T47D (cell line): ENCODE results near the gene IFNK.
A peak's percentile ranks its signal among the peaks of the same experiment; 100 is the strongest.

Experiments used
- DNase-seq, 2 experiments: peaks; one replicate each; pipeline versions ENCODE4 v3.0.0 to v3.0.0-alpha.2; 2011 to 2012; ENCODE audit warnings: low read depth in 1 of 2, low spot score in 1 of 2
- JUND ChIP-seq: IDR thresholded peaks from 2 replicates; pipeline ENCODE4 v1.6.1; 2012; ENCODE audit warnings: low read depth
- in situ Hi-C: cut with HindIII; loops from 2 replicates; pipeline ENCODE4 v1.10.0; 2016; ENCODE audit warnings: low sequenced_read_pairs, low pct_unique_long_range_greater_than_20kb

Gene IFNK

GRCh38 chr9:27549196-27549755 lies 25.2 kb downstream of the IFNK start:
- no peak for DNase-seq
- TF ChIP-seq JUND = no peak
- in situ Hi-C loops = no loop called here

DNA sequence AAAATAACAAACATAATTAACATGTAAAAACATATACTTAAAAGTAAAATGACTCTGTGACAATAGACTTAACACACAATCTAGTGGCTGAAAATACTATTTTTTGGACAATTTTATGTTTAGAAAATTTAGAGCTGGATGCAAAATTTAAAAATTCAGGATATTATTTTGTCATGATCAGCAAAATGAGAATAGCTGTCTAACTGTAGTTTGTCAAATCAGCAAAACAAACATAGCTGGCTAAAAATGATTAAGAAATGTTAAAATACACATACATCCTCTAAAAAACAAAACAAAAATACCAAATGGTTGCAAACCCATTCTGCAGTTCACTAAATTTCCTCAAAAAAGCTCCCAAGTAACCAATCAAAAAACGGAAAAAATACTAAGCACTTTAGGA lies 30.6 kb downstream of the IFNK start:
- DNase-seq = no peak
- no peak for TF ChIP-seq JUND
- in situ Hi-C loops = no loop called here

DNA sequence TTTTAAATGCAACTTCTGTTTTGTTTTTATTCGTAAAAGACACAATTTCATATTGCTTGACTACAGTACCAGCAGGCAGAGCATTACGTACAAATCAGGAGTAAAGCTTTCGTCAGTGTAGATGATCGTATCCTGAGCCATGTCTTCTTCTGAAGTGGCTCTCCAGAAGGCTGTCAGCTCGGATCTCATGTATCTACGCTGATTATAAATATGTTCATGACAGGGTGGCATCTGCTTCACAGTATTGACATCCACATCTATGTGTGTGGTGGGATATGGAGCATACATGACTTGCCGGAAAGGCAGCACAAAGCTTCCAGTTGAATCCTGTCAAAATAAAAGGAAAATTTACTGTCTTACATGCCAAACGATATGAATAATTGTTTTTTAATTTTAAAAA lies 32.4 kb downstream of the IFNK start:
- no peak for DNase-seq
- no peak for TF ChIP-seq JUND
- in situ Hi-C loops = no loop called here

DNA sequence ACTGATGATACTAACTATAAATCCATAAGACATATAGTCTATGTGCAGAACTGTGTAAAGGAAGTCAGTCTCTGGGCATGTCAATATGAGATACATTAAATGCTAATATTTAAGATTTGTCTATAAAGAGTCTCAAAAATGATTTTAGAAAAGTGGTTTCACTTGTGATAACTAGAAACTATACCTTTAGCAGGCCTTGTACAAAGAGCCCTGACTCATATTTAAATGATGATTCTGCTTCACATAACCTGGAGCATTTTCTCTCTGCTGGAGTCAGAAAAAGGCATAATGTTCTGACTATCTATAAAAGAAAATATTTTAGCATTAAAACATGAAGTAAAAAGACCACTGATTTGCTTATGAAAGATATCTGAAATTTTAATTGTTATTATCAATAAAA lies 34.2 kb downstream of the IFNK start:
- no peak for TF ChIP-seq JUND
- no peak for DNase-seq
- in situ Hi-C loops = no loop called here

DNA sequence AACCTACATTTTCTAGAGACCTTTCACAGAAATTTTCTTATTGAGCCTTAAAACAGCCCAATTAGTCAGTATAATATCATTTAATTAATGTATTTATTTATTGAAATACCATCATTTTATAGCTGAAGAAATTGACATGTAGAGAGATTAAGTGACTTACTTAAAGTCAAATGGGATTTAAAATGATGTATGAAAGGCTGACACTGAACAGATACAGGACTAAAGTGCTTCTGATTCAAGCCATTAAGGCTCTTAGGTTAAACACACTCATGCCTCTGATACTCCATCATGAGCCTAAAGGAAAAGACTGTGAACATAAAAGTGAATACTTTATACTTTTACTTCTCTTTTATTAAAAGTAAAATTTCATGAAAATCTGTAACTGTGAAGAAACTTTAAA lies 36.4 kb downstream of the IFNK start:
- TF ChIP-seq JUND = no peak
- no peak for DNase-seq
- in situ Hi-C loops = no loop called here

- in situ Hi-C loops = no loop called here
- DNase-seq = peak in 1 of 2 experiments; percentile 29
- no peak for TF ChIP-seq JUND
These were observed 37.6 kb downstream of the IFNK start for GRCh38 chr9:27561685-27562084.

DNA sequence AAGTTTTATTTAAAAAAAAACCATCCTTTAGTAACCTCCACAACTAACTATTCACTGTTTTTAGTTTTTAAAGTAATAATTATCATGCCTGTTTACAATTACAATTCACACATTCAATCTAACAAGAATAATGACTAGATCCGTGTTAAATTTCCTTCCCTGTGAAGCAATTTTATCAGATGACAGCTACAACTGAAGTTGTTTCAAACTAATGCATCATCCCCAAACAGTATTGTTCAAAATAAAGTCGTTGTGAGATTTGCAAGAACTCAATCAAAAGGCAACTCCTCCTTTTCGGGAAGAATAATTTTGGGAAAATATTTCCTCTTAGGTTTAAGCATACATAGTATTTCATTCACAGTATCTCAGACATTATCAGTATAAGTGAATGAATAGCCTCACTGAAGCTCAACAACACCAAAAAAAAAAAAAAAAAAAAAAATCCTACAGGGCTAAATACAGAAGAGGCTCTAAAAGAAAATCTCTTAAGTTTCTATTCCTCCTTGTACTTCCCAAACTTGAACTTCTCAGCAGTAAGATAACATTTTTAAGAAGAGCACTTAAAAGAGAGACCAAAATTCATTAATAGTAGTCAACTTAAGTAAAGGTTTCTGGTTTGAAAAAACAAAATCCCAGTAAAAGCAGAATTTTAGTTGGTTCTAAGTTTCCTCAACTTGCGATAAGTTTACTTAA lies 39.8 kb downstream of the IFNK start:
- TF ChIP-seq JUND = no peak
- DNase-seq = no peak
- in situ Hi-C loops = no loop called here

DNA sequence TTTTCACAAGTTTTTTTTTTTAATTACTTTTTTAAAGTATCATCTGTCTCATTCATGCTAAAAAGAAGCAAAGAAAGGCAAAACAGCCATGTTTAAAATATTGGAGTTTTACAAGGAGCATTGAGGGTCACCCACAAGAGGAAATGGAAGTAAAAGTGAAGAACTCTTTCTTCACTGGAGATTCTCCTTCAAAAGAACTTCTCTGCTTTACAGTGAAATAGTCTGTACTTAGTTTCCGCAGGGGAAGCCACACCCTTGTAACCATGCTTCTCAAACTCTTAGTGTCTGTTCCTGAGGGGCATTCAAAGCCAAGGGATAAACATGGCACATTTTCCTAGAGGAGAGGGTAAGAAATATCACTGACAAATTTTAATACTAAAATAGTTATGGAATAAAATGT lies 40.6 kb downstream of the IFNK start:
- in situ Hi-C loops = no loop called here
- TF ChIP-seq JUND = no peak
- DNase-seq = no peak

- no peak for DNase-seq
- TF ChIP-seq JUND = no peak
- in situ Hi-C loops = no loop called here
These were observed 41.6 kb downstream of the IFNK start for GRCh38 chr9:27565696-27566095.

DNA sequence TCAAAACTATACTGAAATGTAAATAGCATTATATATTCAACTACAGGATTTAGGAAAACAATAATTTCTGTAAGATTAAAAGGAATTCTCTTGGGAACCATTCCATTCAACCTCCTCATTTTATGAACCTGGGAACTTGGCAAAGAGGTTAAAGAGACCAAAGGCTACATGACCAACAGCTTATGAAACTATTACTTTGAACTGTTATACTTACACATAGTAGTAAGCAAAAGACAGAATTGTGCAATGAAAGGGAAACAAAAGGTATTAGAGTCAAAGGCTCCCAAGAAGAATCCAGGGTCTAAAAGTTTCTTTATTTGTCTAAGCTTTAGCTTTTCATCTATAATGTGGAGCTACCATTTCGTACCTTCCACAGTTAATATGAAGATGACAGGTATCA lies 42.0 kb downstream of the IFNK start:
- in situ Hi-C loops = no loop called here
- TF ChIP-seq JUND = no peak
- DNase-seq = no peak

- in situ Hi-C loops = no loop called here
- no peak for TF ChIP-seq JUND
These were observed 45.3 kb downstream of the IFNK start for GRCh38 chr9:27569406-27569805.

DNA sequence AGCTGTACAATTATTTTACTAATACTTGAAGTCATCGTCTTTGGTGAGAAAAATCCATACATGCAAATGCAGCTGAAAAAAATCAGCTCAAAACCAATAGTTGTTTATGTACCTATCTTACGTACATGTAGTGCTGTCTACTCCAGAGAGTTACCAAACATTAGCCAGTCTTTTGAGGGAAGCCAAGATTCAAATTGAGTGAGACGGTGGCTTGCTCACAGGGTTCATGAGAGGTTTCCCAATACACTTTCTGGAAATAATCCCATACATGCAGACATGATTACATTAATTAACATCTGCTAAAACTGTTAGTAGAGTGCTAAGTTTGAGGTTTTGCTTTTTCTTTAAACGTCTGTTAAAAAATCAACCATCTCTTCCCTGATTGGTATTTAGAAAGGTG lies 46.9 kb downstream of the IFNK start:
- TF ChIP-seq JUND = no peak
- DNase-seq = no peak
- in situ Hi-C loops = no loop called here

More at GRCh38 chr9:27569406-27569805, 45.3 kb downstream of the IFNK start:
- peak in 1 of 2 experiments; percentile 42 for DNase-seq

- DNase-seq = no peak
- TF ChIP-seq JUND = no peak
- in situ Hi-C loops = no loop called here
These were observed 48.0 kb downstream of the IFNK start for GRCh38 chr9:27572061-27572460.

GRCh38 chr9:27572566-27572917 lies 48.5 kb downstream of the IFNK start:
- DNase-seq = peak in 1 of 2 experiments; percentile 42
- no peak for TF ChIP-seq JUND
- in situ Hi-C loops = no loop called here
